Measurements from ENCODE around the gene PWWP2A.

The PWWP2A gene

GRCh38 chr5:160061770-160062169 lies 57.5 kb downstream of the PWWP2A start:
- Histone ChIP-seq H3K79me2 (ENCODE audit: insufficient read depth, low read depth) (no peaks in the 10 kb centered on the region), H3K27ac (no peak overlapping the region), H3K4me3 (IDR thresholded peaks at IDR 0.05; ENCODE audit: insufficient read depth, low read depth, low read length) (no peak overlapping the region), H3K4me2 (no peak overlapping the region), H3K36me3 (ENCODE audit: insufficient read depth) (no peaks in the 10 kb centered on the region), H4K20me1 (ENCODE audit: insufficient read depth) (no peaks in the 10 kb centered on the region), H3K9ac (no peak overlapping the region), H3K27me3 (ENCODE audit: insufficient read depth, low read depth) (no peaks in the 10 kb centered on the region), H3K4me1 (ENCODE audit: low read depth, poor library complexity, severe bottlenecking) (no peaks in the 10 kb centered on the region), H2AFZ (ENCODE audit: low read depth) (no peak overlapping the region)
- no peak for TF ChIP-seq CTCF (conservative IDR thresholded peaks at IDR 0.05; ENCODE audit: low read depth, low read length)

GRCh38 chr5:160060001-160060400 lies 59.2 kb downstream of the PWWP2A start:
- Histone ChIP-seq H3K4me2 (no peak overlapping the region), H3K4me1 (ENCODE audit: low read depth, poor library complexity, severe bottlenecking) (no peaks in the 10 kb centered on the region), H3K79me2 (ENCODE audit: insufficient read depth, low read depth) (no peaks in the 10 kb centered on the region), H3K27ac (no peak overlapping the region), H3K4me3 (IDR thresholded peaks at IDR 0.05; ENCODE audit: insufficient read depth, low read depth, low read length) (no peak overlapping the region), H3K36me3 (ENCODE audit: insufficient read depth) (no peaks in the 10 kb centered on the region), H3K27me3 (ENCODE audit: insufficient read depth, low read depth) (no peaks in the 10 kb centered on the region), H4K20me1 (ENCODE audit: insufficient read depth) (no peaks in the 10 kb centered on the region), H2AFZ (ENCODE audit: low read depth) (no peak overlapping the region), H3K9ac (no peak overlapping the region)
- TF ChIP-seq CTCF (conservative IDR thresholded peaks at IDR 0.05; ENCODE audit: low read depth, low read length), result no peak

- H3K27ac ChIP-seq, result no peak overlapping the region
- no peak overlapping the region for H2AFZ ChIP-seq (ENCODE audit: low read depth)
- H3K36me3 ChIP-seq (ENCODE audit: insufficient read depth), result no peaks in the 10 kb centered on the region
- no peak for TF ChIP-seq CTCF (conservative IDR thresholded peaks at IDR 0.05; ENCODE audit: low read depth, low read length)
- no peaks in the 10 kb centered on the region for H3K4me1 ChIP-seq (ENCODE audit: low read depth, poor library complexity, severe bottlenecking)
- no peak overlapping the region for H3K4me3 ChIP-seq (IDR thresholded peaks at IDR 0.05; ENCODE audit: insufficient read depth, low read depth, low read length)
- H3K4me2 ChIP-seq, result no peak overlapping the region
- no peaks in the 10 kb centered on the region for H3K79me2 ChIP-seq (ENCODE audit: insufficient read depth, low read depth)
- H3K9ac ChIP-seq, result no peak overlapping the region
- H3K27me3 ChIP-seq (ENCODE audit: insufficient read depth, low read depth), result no peaks in the 10 kb centered on the region
- no peaks in the 10 kb centered on the region for H4K20me1 ChIP-seq (ENCODE audit: insufficient read depth)
Observed at GRCh38 chr5:160057256-160057655, 62.0 kb downstream of the PWWP2A start.

GRCh38 chr5:160054831-160055230 lies 64.4 kb downstream of the PWWP2A start:
- Histone ChIP-seq H3K4me2 (no peak overlapping the region), H3K4me3 (IDR thresholded peaks at IDR 0.05; ENCODE audit: insufficient read depth, low read depth, low read length) (no peak overlapping the region), H3K79me2 (ENCODE audit: insufficient read depth, low read depth) (no peaks in the 10 kb centered on the region), H3K27me3 (ENCODE audit: insufficient read depth, low read depth) (no peaks in the 10 kb centered on the region), H3K27ac (no peak overlapping the region), H3K36me3 (ENCODE audit: insufficient read depth) (no peaks in the 10 kb centered on the region), H2AFZ (ENCODE audit: low read depth) (no peak overlapping the region), H4K20me1 (ENCODE audit: insufficient read depth) (no peaks in the 10 kb centered on the region), H3K9ac (no peak overlapping the region), H3K4me1 (ENCODE audit: low read depth, poor library complexity, severe bottlenecking) (no peaks in the 10 kb centered on the region)
- no peak for TF ChIP-seq CTCF (conservative IDR thresholded peaks at IDR 0.05; ENCODE audit: low read depth, low read length)

GRCh38 chr5:160054047-160054446 lies 65.2 kb downstream of the PWWP2A start:
- no peak overlapping the region for H3K4me3 ChIP-seq (IDR thresholded peaks at IDR 0.05; ENCODE audit: insufficient read depth, low read depth, low read length)
- H3K36me3 ChIP-seq (ENCODE audit: insufficient read depth), result no peaks in the 10 kb centered on the region
- no peaks in the 10 kb centered on the region for H4K20me1 ChIP-seq (ENCODE audit: insufficient read depth)
- no peak for TF ChIP-seq CTCF (conservative IDR thresholded peaks at IDR 0.05; ENCODE audit: low read depth, low read length)
- no peaks in the 10 kb centered on the region for H3K4me1 ChIP-seq (ENCODE audit: low read depth, poor library complexity, severe bottlenecking)
- no peaks in the 10 kb centered on the region for H3K79me2 ChIP-seq (ENCODE audit: insufficient read depth, low read depth)
- H3K4me2 ChIP-seq, result no peak overlapping the region
- no peak overlapping the region for H3K27ac ChIP-seq
- no peaks in the 10 kb centered on the region for H3K27me3 ChIP-seq (ENCODE audit: insufficient read depth, low read depth)
- H2AFZ ChIP-seq (ENCODE audit: low read depth), result no peak overlapping the region
- no peak overlapping the region for H3K9ac ChIP-seq
